Nephron (organoid): ENCODE measurements around the gene LRCH1.
"Not testable (repeated sequence)": the region's sequence is repeated elsewhere in the genome, so short reads cannot be mapped to it uniquely, and the experiment has no call there.

Source experiments
- H3K27ac Mint-ChIP-seq, 3 experiments: 2 replicates each; pipeline ENCODE4 v1.8.0; 2020; ENCODE audit warnings: mixed read lengths in 3 of 3, mild to moderate bottlenecking in 2 of 3, moderate library complexity in 1 of 3
- H3K27me3 Mint-ChIP-seq: 2 replicates; pipeline ENCODE4 v1.8.0; 2021; ENCODE audit warnings: low read depth, mild to moderate bottlenecking, moderate library complexity, mixed read lengths
- H3K36me3 Mint-ChIP-seq: 2 replicates; pipeline ENCODE4 v1.8.0; 2020; ENCODE audit warnings: low read depth, mixed read lengths
- H3K4me1 Mint-ChIP-seq: 2 replicates; pipeline ENCODE4 v1.8.0; 2020; ENCODE audit warnings: mixed read lengths
- H3K4me3 Mint-ChIP-seq, 3 experiments: 2 replicates each; pipeline ENCODE4 v1.8.0; 2020; ENCODE audit warnings: mild to moderate bottlenecking in 3 of 3, mixed read lengths in 3 of 3, moderate library complexity in 2 of 3
- H3K9me3 Mint-ChIP-seq: 2 replicates; pipeline ENCODE4 v1.8.0; 2020; ENCODE audit warnings: mixed read lengths
- CTCF ChIP-seq, 3 experiments: fragments of 200-600 bp; sonication (generic); IDR thresholded peaks; one replicate each; pipeline ENCODE4 v1.5.0; 2021; ENCODE audit warnings: antibody characterized with exemption in 3 of 3; ENCODE audit not compliant: unreplicated experiment in 3 of 3

LRCH1 gene

GRCh38 chr13:46757640-46758039 is 204.7 kb downstream of the LRCH1 start:
- Mint-ChIP-seq H3K4me1 (peaks cover 9% of the 10 kb centered on the region), H3K27ac (no peak overlapping the region), H3K36me3 (peaks cover 4% of the 10 kb centered on the region), H3K4me3 (no peak overlapping the region), H3K27me3 (peaks cover 3% of the 10 kb centered on the region), H3K9me3 (no peaks in the 10 kb centered on the region)
- no peak for TF ChIP-seq CTCF (IDR thresholded peaks at IDR 0.05; ENCODE audit: unreplicated experiment in 3 of 3)

- TF ChIP-seq CTCF (IDR thresholded peaks at IDR 0.05; ENCODE audit: unreplicated experiment in 3 of 3), result no peak
- H3K27ac Mint-ChIP-seq, result peak overlapping the region in 2 of 3 experiments; percentile 58 to 84
- H3K36me3 Mint-ChIP-seq, result no peaks in the 10 kb centered on the region
Observed at GRCh38 chr13:46759846-46760245, 206.9 kb downstream of the LRCH1 start.

GRCh38 chr13:46761174-46761573 is 208.2 kb downstream of the LRCH1 start:
- H3K9me3 Mint-ChIP-seq, result no peaks in the 10 kb centered on the region
- no peaks in the 10 kb centered on the region for H3K27me3 Mint-ChIP-seq
- H3K4me3 Mint-ChIP-seq, result no peak overlapping the region
- H3K36me3 Mint-ChIP-seq, result no peaks in the 10 kb centered on the region
- H3K4me1 Mint-ChIP-seq, result peaks cover 14% of the 10 kb centered on the region
- peak overlapping the region in 2 of 3 experiments; percentile 9 to 31 for H3K27ac Mint-ChIP-seq
- no peak for TF ChIP-seq CTCF (IDR thresholded peaks at IDR 0.05; ENCODE audit: unreplicated experiment in 3 of 3)

More at GRCh38 chr13:46759846-46760245, 206.9 kb downstream of the LRCH1 start:
- no peak overlapping the region for H3K4me3 Mint-ChIP-seq
- H3K27me3 Mint-ChIP-seq, result no peaks in the 10 kb centered on the region
- no peaks in the 10 kb centered on the region for H3K9me3 Mint-ChIP-seq
- peaks cover 14% of the 10 kb centered on the region for H3K4me1 Mint-ChIP-seq

GRCh38 chr13:46761866-46762265 is 208.9 kb downstream of the LRCH1 start:
- Mint-ChIP-seq H3K4me3 (no peak overlapping the region), H3K27me3 (no peaks in the 10 kb centered on the region), H3K27ac (no peak overlapping the region), H3K9me3 (no peaks in the 10 kb centered on the region), H3K36me3 (no peaks in the 10 kb centered on the region), H3K4me1 (peaks cover 14% of the 10 kb centered on the region)
- TF ChIP-seq CTCF (IDR thresholded peaks at IDR 0.05; ENCODE audit: unreplicated experiment in 3 of 3), result no peak

GRCh38 chr13:46769925-46770324 is 217.0 kb downstream of the LRCH1 start:
- H3K9me3 Mint-ChIP-seq, H3K4me3 Mint-ChIP-seq, H3K4me1 Mint-ChIP-seq, H3K27me3 Mint-ChIP-seq, H3K27ac Mint-ChIP-seq: not testable (repeated sequence)
- peaks cover 41% of the 10 kb centered on the region for H3K36me3 Mint-ChIP-seq

- H3K27ac Mint-ChIP-seq, result peak overlapping the region in 1 of 3 experiments; percentile 55
- TF ChIP-seq CTCF (IDR thresholded peaks at IDR 0.05; ENCODE audit: unreplicated experiment in 3 of 3), result no peak
Observed at GRCh38 chr13:46771693-46772092, 218.7 kb downstream of the LRCH1 start.

More at GRCh38 chr13:46771693-46772092, 218.7 kb downstream of the LRCH1 start:
- Mint-ChIP-seq H3K4me1 (peaks cover 8% of the 10 kb centered on the region), H3K36me3 (peaks cover 55% of the 10 kb centered on the region), H3K4me3 (no peak overlapping the region), H3K27me3 (no peaks in the 10 kb centered on the region), H3K9me3 (no peaks in the 10 kb centered on the region)
